ENCODE data around the gene CSTPP1. TPM values are rescaled to one million over a fixed set of nuclear protein-coding genes. Genes with fewer than 3 reads are reported as not detected.

The CSTPP1 gene
- total RNA-seq, 4 donors from 2014 or later: 4.3 to 8.1 (median 6.4) TPM

DNA sequence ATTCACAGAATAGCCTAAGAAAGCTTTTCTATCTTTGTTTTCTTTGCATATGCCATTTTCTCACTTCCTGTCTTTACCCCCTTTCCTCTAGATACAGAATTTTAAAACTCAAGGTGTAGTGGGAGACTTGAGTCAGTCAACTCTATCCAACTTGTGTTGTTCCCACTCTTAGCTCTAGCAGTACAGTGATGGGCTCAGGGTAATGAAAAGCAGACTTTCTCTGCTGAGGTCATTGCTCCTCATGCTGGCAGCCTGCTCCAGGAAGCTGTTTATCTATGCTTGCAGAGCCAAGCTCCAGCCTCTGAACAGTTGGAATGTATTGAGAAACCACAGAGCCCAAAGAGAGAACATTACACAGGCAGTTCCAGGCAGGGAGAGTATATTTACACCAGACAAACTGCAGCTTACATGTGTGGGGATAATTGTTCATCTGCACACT lies 68.1 kb downstream of the CSTPP1 start:
- H3K9me3 ChIP-seq: no peaks in the 10 kb centered on the region
- no peak overlapping the region for H3K4me3 ChIP-seq
- H3K27ac ChIP-seq: peak overlapping the region; percentile 23 to 46 (median 39)
- TF ChIP-seq, protein P1, sequence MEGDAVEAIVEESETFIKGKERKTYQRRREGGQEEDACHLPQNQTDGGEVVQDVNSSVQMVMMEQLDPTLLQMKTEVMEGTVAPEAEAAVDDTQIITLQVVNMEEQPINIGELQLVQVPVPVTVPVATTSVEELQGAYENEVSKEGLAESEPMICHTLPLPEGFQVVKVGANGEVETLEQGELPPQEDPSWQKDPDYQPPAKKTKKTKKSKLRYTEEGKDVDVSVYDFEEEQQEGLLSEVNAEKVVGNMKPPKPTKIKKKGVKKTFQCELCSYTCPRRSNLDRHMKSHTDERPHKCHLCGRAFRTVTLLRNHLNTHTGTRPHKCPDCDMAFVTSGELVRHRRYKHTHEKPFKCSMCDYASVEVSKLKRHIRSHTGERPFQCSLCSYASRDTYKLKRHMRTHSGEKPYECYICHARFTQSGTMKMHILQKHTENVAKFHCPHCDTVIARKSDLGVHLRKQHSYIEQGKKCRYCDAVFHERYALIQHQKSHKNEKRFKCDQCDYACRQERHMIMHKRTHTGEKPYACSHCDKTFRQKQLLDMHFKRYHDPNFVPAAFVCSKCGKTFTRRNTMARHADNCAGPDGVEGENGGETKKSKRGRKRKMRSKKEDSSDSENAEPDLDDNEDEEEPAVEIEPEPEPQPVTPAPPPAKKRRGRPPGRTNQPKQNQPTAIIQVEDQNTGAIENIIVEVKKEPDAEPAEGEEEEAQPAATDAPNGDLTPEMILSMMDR (IDR thresholded peaks at IDR 0.05 in 4 of 5, conservative IDR thresholded peaks at IDR 0.05 in 1 of 5): no peak
- no peak for TF ChIP-seq POLR2A (IDR thresholded peaks at IDR 0.05)
- intact Hi-C loops (cut with DNase I; ENCODE audit: low total_unique reads) (loop anchor here (5.0 kb wide), 1 partner anchor 148 kb away; no protein-coding TSS in a partner anchor), in situ Hi-C loops (cut with MboI; ENCODE audit: low sequenced_read_pairs in 4 of 4) (no loop called here)
- DNase-seq (peak; percentile 68 to 78), ATAC-seq (peak; percentile 100)
- H3K27me3 ChIP-seq: no peaks in the 10 kb centered on the region
- peaks cover 16 to 37% of the 10 kb centered on the region in 2 donors for H3K4me1 ChIP-seq
- no peaks in the 10 kb centered on the region for H3K36me3 ChIP-seq

DNA sequence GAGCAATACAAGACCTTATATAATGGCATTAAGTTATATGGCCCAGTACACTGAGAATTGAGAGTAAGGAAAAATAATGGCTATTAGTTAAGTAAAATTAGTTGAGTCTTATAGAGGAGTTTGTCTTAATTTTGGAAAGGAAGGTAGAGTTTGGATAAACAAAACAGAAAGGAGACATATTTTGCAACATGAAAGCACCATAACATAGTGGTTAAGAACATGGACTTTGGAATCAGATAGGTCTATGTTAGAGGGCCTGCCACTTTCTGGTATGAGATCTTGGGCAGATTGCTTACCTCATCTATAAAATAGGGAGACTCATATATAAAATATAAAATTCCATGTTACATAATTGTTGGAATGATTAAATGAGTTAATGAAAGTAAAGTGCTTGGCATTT lies 68.9 kb downstream of the CSTPP1 start:
- DNase-seq: no peak
- Histone ChIP-seq H3K27ac (peak overlapping the region; percentile 2 to 46 (median 33)), H3K4me1 (peaks cover 16 to 33% of the 10 kb centered on the region in 2 donors), H3K4me3 (no peak overlapping the region), H3K9me3 (no peaks in the 10 kb centered on the region), H3K27me3 (no peaks in the 10 kb centered on the region), H3K36me3 (no peaks in the 10 kb centered on the region)
- intact Hi-C loops (cut with DNase I; ENCODE audit: low total_unique reads) (no loop called here), in situ Hi-C loops (cut with MboI; ENCODE audit: low sequenced_read_pairs in 4 of 4) (no loop called here)
- TF ChIP-seq, protein P1 (IDR thresholded peaks at IDR 0.05 in 4 of 5, conservative IDR thresholded peaks at IDR 0.05 in 1 of 5): no peak
- no peak for TF ChIP-seq POLR2A (IDR thresholded peaks at IDR 0.05)
- ATAC-seq: no peak

DNA sequence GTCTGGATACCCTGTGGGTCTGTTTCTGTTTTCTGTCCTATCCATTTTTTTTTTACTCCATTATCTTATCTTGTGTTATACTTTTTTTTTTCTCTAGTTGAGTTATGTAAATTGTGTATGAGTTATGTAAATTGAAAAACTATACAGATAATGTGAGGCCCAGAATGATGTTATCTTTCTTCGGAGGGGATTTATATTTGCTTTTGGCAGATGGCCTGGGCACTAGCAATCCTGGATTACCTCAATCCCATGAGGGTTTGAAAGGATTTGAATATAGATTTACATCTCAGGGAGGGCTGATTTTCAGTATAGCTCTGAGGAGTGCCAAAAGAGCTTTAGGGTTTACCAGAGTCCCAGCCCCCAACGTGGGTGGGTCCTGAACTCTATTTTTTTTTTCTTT lies 71.0 kb downstream of the CSTPP1 start:
- no peak for TF ChIP-seq POLR2A (IDR thresholded peaks at IDR 0.05)
- TF ChIP-seq, protein P1 (IDR thresholded peaks at IDR 0.05 in 4 of 5, conservative IDR thresholded peaks at IDR 0.05 in 1 of 5): no peak
- in situ Hi-C loops (cut with MboI; ENCODE audit: low sequenced_read_pairs in 4 of 4) (no loop called here), intact Hi-C loops (cut with DNase I; ENCODE audit: low total_unique reads) (no loop called here)
- Histone ChIP-seq H3K4me3 (no peak overlapping the region), H3K27me3 (no peaks in the 10 kb centered on the region), H3K27ac (no peak overlapping the region), H3K4me1 (peaks cover 16 to 31% of the 10 kb centered on the region in 2 donors), H3K36me3 (no peaks in the 10 kb centered on the region), H3K9me3 (no peaks in the 10 kb centered on the region)
- ATAC-seq (no peak), DNase-seq (no peak)

DNA sequence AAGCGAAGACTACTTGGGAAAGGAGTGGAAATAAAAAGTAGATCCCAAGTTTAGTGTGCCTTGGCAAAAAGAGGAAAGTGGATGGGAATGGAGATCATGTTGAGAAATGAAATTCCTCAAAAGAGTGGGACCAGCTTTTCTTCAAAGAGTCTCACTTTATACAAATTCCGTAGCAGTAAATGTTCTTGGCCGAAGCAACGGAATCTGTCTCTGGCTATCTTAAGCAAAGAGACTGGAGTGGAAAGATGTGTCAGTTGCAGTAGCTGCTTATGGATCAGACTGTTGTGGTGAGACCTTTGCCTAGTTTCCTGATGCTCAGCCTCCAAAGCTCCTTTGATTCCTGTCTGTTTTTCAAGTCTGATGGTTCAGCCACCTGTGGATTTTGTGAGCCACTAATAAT lies 73.6 kb downstream of the CSTPP1 start:
- Histone ChIP-seq H3K4me1 (peaks cover 2 to 7% of the 10 kb centered on the region in 2 donors), H3K27me3 (no peaks in the 10 kb centered on the region), H3K27ac (no peak overlapping the region), H3K4me3 (no peak overlapping the region), H3K36me3 (no peaks in the 10 kb centered on the region), H3K9me3 (no peaks in the 10 kb centered on the region)
- DNase-seq (no peak), ATAC-seq (no peak)
- in situ Hi-C loops (cut with MboI; ENCODE audit: low sequenced_read_pairs in 4 of 4) (no loop called here), intact Hi-C loops (cut with DNase I; ENCODE audit: low total_unique reads) (no loop called here)
- TF ChIP-seq, protein P1 (IDR thresholded peaks at IDR 0.05 in 4 of 5, conservative IDR thresholded peaks at IDR 0.05 in 1 of 5): no peak
- TF ChIP-seq POLR2A (IDR thresholded peaks at IDR 0.05): no peak

DNA sequence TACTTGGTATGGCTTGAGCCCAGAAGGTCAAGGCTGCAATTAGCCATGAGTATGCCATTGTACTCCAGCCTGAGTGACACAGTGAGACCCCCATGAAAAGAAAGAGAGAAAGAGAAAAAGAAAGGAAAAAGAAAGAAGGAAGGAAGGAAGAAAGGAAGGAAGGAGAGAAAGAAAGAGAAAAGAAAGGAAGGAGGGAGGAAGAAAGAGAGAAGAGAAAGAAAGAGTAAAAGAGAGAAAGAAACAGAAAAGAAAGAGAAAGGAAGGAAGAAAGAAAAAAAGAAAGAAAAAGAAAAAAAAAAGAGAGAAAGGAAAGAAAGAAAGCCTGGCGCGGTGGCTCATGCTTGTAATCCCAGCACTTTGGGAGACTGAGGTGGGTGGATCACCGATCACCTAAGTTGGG lies 77.5 kb downstream of the CSTPP1 start:
- H3K4me1 ChIP-seq: no peaks in the 10 kb centered on the region
- ATAC-seq (no peak), DNase-seq (no peak)
- no peak overlapping the region for H3K27ac ChIP-seq
- H3K4me3 ChIP-seq: no peak overlapping the region
- H3K9me3 ChIP-seq: no peaks in the 10 kb centered on the region
- in situ Hi-C loops (cut with MboI; ENCODE audit: low sequenced_read_pairs in 4 of 4): no loop called here
- no peaks in the 10 kb centered on the region for H3K36me3 ChIP-seq
- H3K27me3 ChIP-seq: no peaks in the 10 kb centered on the region
- intact Hi-C loops (cut with DNase I; ENCODE audit: low total_unique reads): no loop called here
- no peak for TF ChIP-seq POLR2A (IDR thresholded peaks at IDR 0.05)
- TF ChIP-seq, protein P1 (IDR thresholded peaks at IDR 0.05 in 4 of 5, conservative IDR thresholded peaks at IDR 0.05 in 1 of 5): no peak

All from gastrocnemius medialis (tissue), 4 donors.